Occipital lobe (tissue), 2 donors: ENCODE measurements around the gene KHNYN. TPM values are rescaled to one million over a fixed set of nuclear protein-coding genes. Genes with fewer than 3 reads are reported as not detected.
A peak's percentile ranks its signal among the peaks of the same experiment; 100 is the strongest.

Experiments used
- DNase-seq: peaks from one replicate; lab custom pipeline; 2025; lab: John Stamatoyannopoulos, UW
- total RNA-seq: library from RNA; depleted of rRNA; stranded (reverse); fragments of >200 nt; gene quantifications from one replicate; pipeline ENCODE4 v1.2.3, GENCODE V29; 2014

KHNYN gene
- total RNA-seq, 1 donor from 2014 or later: 16.7 TPM

GRCh38 chr14:24422261-24422660 lies 7.5 kb upstream of the KHNYN start:
- DNase-seq: no peak

GRCh38 chr14:24422694-24423601 lies 6.8 kb upstream of the KHNYN start:
- DNase-seq: no peak

- DNase-seq: no peak
These were observed 4.0 kb upstream of the KHNYN start for GRCh38 chr14:24425704-24426103.

GRCh38 chr14:24426150-24426911 lies 3.4 kb upstream of the KHNYN start:
- DNase-seq: no peak

- no peak for DNase-seq
These were observed 2.7 kb upstream of the KHNYN start for GRCh38 chr14:24426912-24427536.

- no peak for DNase-seq
These were observed 1.9 kb upstream of the KHNYN start for GRCh38 chr14:24427537-24428508.

GRCh38 chr14:24428628-24429394 lies 943 bp upstream of the KHNYN start:
- DNase-seq: no peak

GRCh38 chr14:24430143-24430681 lies 458 bp downstream of the KHNYN start:
- no peak for DNase-seq

- DNase-seq: no peak
These were observed 1.2 kb downstream of the KHNYN start for GRCh38 chr14:24430682-24431568.

- peak; percentile 72 for DNase-seq
These were observed 2.0 kb downstream of the KHNYN start for GRCh38 chr14:24431569-24432258.

- DNase-seq: no peak
These were observed 2.7 kb downstream of the KHNYN start for GRCh38 chr14:24432259-24433131.

GRCh38 chr14:24434036-24434435 lies 4.3 kb downstream of the KHNYN start:
- no peak for DNase-seq

GRCh38 chr14:24434676-24435075 lies 4.9 kb downstream of the KHNYN start:
- no peak for DNase-seq

GRCh38 chr14:24435192-24435810 lies 5.5 kb downstream of the KHNYN start:
- no peak for DNase-seq

- no peak for DNase-seq
These were observed 6.2 kb downstream of the KHNYN start for GRCh38 chr14:24435998-24436354.

- DNase-seq: no peak
These were observed 6.7 kb downstream of the KHNYN start for GRCh38 chr14:24436355-24437019.
